BLaER1 treated with 17β-estradiol and CSF1 and Interleukin-3, amounts not matched to agents 10 nM and 100 nM (cell line): ENCODE measurements around the gene RBM23.

Source experiments
- H3K27ac ChIP-seq, 11 experiments: shearing (Covaris generic); formaldehyde crosslinking; 2 replicates each; pipeline ENCODE4 v1.8.1; 2022
- H3K27me3 ChIP-seq, 11 experiments: shearing (Covaris generic); formaldehyde crosslinking; 2 replicates each; pipeline ENCODE4 v1.8.1; 2022
- H3K36me3 ChIP-seq, 11 experiments: shearing (Covaris generic); formaldehyde crosslinking; 2 replicates each; pipeline ENCODE4 v1.8.1; 2022
- H3K4me1 ChIP-seq, 10 experiments: shearing (Covaris generic); formaldehyde crosslinking; 2 replicates each; pipeline ENCODE4 v1.8.1; 2022
- H3K4me2 ChIP-seq, 11 experiments: shearing (Covaris generic); formaldehyde crosslinking; 2 replicates each; pipeline ENCODE4 v1.8.1; 2022
- H3K4me3 ChIP-seq, 10 experiments: shearing (Covaris generic); formaldehyde crosslinking; 2 replicates each; pipeline ENCODE4 v1.8.1; 2022
- H3K9ac ChIP-seq, 11 experiments: shearing (Covaris generic); formaldehyde crosslinking; 2 replicates each; pipeline ENCODE4 v1.8.1; 2022
- H3K9me3 ChIP-seq, 11 experiments: shearing (Covaris generic); formaldehyde crosslinking; replicated peaks in 1 of 11; 2 replicates each; pipeline ENCODE4 v1.8.1; 2022
- H4K20me1 ChIP-seq, 11 experiments: shearing (Covaris generic); formaldehyde crosslinking; 2 replicates each; pipeline ENCODE4 v1.8.1; 2022
- Cebpa-rat ChIP-seq, 11 experiments: shearing (Covaris generic); IDR thresholded peaks; 2 replicates each; pipeline ENCODE4 v1.8.1; 2022

RBM23 gene

DNA sequence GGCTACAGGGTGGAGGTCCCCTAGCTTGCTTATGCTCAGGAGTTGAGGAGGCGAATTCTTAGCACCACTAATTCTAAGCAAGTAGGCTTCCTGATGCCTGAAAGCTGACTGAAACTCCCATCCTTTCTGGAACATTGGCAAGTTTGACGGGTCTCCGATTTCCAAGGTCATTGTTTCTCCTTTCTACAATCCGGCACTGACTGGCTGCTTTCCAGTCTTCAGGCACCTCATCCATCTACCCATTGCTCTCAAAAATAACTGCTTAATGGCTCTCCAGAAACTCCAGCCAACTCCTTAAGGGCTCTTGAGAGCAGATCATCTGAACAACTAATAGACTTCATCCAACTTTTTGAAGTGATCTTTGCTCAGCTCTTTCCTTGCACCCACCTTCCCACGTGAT, 22.6 kb downstream of the RBM23 start:
- no peak overlapping the region for H3K27ac ChIP-seq
- H3K4me1 ChIP-seq = peaks cover 0 to 12% (median 6%) of the 10 kb centered on the region in 10 experiments; a peak in 9 of 20 replicates
- H3K4me3 ChIP-seq = no peak overlapping the region
- no peak overlapping the region for H3K4me2 ChIP-seq
- H4K20me1 ChIP-seq = peaks cover 0 to 13% (median 4%) of the 10 kb centered on the region in 11 experiments; a peak in 6 of 22 replicates
- no peaks in the 10 kb centered on the region for H3K9me3 ChIP-seq
- H3K27me3 ChIP-seq = no peaks in the 10 kb centered on the region
- no peak overlapping the region for H3K9ac ChIP-seq
- no peak for TF ChIP-seq Cebpa-rat (IDR thresholded peaks at IDR 0.05)
- peaks cover 38 to 81% (median 57%) of the 10 kb centered on the region in 11 experiments for H3K36me3 ChIP-seq

DNA sequence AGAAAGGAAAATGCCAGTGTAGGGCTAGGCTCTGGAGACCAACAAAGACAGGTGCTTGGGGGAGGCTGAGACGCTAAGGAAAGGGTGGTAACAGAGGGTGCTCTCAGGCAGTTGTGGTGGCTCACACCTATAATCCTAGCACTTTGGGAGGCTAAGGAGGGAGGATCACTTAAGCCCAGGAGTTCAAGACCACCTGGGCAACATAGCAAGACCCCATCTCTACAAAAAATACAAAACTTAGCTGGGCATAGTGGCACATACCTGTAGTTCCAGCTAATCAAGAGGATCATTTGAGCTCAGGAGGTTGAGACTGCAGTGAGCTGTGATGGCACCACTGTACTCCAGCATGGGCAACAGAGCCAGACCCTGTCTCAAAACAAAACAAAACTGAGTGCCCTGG, 23.5 kb downstream of the RBM23 start:
- no peak overlapping the region for H3K4me3 ChIP-seq
- H3K36me3 ChIP-seq = peaks cover 28 to 72% (median 48%) of the 10 kb centered on the region in 11 experiments
- no peak overlapping the region for H3K4me2 ChIP-seq
- H3K4me1 ChIP-seq = peaks cover 0 to 12% (median 4%) of the 10 kb centered on the region in 10 experiments; a peak in 12 of 20 replicates
- peaks cover 0 to 6% (median 0%) of the 10 kb centered on the region in 11 experiments; a peak in 3 of 22 replicates for H4K20me1 ChIP-seq
- no peak overlapping the region for H3K27ac ChIP-seq
- H3K27me3 ChIP-seq = no peaks in the 10 kb centered on the region
- no peak for TF ChIP-seq Cebpa-rat (IDR thresholded peaks at IDR 0.05)
- no peaks in the 10 kb centered on the region for H3K9me3 ChIP-seq
- no peak overlapping the region for H3K9ac ChIP-seq

DNA sequence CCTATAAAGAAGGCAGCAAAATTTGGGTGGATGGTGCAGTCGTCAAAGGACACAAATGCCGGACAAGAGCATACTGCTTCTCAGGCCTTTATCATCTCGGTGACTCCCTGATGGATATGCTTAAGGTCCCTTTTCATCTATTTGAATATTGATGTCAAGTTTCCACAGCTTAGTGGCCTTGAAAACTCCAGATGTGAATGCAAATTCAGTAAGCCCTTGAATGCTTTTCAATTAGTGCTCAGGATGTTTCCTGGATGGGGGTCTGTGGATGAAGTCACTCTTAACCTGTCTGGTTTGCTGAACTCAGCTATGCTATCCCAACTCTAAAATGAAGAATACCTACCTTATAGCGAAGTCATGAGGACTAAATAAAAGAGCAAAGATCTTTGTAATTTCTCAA, 25.2 kb downstream of the RBM23 start:
- Histone ChIP-seq H3K4me1 (peaks cover 5 to 25% (median 14%) of the 10 kb centered on the region in 10 experiments), H3K36me3 (peaks cover 13 to 57% (median 33%) of the 10 kb centered on the region in 11 experiments), H3K4me2 (no peak overlapping the region), H3K9ac (no peak overlapping the region), H3K27me3 (no peaks in the 10 kb centered on the region), H3K4me3 (no peak overlapping the region), H3K9me3 (no peaks in the 10 kb centered on the region), H4K20me1 (0 out of 22 replicates have a peak, but pooled peaks cover 0 to 2% (median 0%) of the 10 kb centered on the region in 11 experiments), H3K27ac (no peak overlapping the region)
- TF ChIP-seq Cebpa-rat (IDR thresholded peaks at IDR 0.05) = no peak

DNA sequence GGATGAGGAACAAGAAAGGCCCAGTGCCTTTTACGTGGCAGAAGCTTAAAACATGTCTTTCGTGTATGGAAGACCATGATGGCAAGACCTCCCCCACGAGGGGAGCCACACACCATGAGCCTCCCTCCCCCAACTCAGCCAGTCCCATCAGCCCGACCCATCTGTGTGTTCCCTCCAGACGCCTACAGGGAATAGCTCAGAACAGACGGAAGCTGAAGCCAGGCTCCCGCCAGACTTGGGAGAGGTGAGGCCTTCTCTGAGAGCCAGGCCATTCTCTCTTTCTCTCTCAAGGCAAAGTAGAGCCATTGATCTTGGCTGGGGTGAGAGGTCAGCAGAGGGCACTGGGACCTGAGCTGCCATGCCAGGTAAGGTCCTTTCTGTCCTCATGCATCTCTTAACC, 26.5 kb downstream of the RBM23 start:
- H3K27me3 ChIP-seq = no peaks in the 10 kb centered on the region
- H3K27ac ChIP-seq = no peak overlapping the region
- H3K4me1 ChIP-seq = peaks cover 13 to 37% (median 27%) of the 10 kb centered on the region in 10 experiments

DNA sequence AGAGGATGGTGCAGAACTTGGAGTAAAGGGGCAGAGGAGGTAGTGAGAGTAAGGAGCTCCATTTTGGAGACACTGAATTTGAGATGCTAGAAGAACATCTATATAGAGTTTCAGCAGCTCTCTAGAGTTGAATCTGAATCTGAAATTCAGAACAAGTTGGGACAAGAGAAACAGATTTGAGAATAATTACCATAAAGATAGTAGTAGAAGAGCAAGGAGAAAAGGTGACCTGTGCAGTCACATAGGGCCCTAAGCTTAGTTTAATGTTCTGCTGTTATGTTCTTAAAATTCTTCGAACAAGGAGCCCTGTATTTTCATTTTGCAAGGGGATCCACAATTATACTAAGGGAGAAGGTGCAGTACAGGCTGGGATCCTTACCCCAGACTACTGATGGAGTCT, 28.5 kb downstream of the RBM23 start:
- Histone ChIP-seq H3K4me2 (peak overlapping the region in 5 of 11 experiments; percentile 15 to 91 (median 73); a peak in 6 of 22 replicates), H4K20me1 (peaks cover 0 to 7% (median 0%) of the 10 kb centered on the region in 11 experiments; a peak in 1 of 22 replicates)

More for the DNA sequence above, 26.5 kb downstream of the RBM23 start:
- H3K4me2 ChIP-seq = peak overlapping the region in 3 of 11 experiments; percentile 1 to 24 (median 20); a peak in 2 of 22 replicates
- 0 out of 22 replicates have a peak, but pooled peaks cover 0 to 2% (median 0%) of the 10 kb centered on the region in 11 experiments for H4K20me1 ChIP-seq
- H3K9ac ChIP-seq = no peak overlapping the region
- H3K36me3 ChIP-seq = peaks cover 2 to 45% (median 21%) of the 10 kb centered on the region in 11 experiments; a peak in 19 of 22 replicates
- H3K4me3 ChIP-seq = no peak overlapping the region
- no peak for TF ChIP-seq Cebpa-rat (IDR thresholded peaks at IDR 0.05)
- H3K9me3 ChIP-seq = no peaks in the 10 kb centered on the region

DNA sequence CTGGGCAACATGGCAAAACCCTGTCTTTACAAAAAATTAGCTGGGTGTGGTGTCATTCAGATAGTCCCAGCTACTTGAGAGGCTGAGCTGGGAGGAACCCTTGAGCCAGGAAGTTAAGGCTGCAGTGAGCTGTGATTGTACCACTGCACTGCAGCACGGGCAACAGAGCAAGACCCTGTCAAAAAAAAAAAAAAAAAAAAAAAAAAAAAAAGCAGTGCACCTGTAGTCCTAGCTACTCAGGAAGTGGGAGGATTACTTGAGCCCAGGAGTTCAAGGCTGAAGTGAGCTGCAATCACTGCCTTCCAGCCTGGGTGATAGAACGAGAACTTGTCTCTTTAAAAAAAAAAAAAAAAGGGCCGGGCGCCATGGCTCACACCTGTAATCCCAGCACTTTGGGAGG, 30.3 kb downstream of the RBM23 start:
- Histone ChIP-seq H3K4me3 (peak overlapping the region in 1 of 10 experiments; percentile 51; a peak in 1 of 20 replicates), H3K9ac (peak overlapping the region in 5 of 11 experiments; percentile 20 to 70 (median 66); a peak in 8 of 22 replicates), H3K36me3 (peaks cover 0 to 13% (median 3%) of the 10 kb centered on the region in 11 experiments; a peak in 8 of 22 replicates), H3K27me3 (peaks cover 0 to 14% (median 0%) of the 10 kb centered on the region in 11 experiments; a peak in 8 of 22 replicates), H3K27ac (peak overlapping the region in 4 of 11 experiments; percentile 52 to 73 (median 58); a peak in 7 of 22 replicates), H3K4me2 (peak overlapping the region; percentile 72 to 98 (median 91); a peak in 21 of 22 replicates), H3K4me1 (peaks cover 39 to 76% (median 64%) of the 10 kb centered on the region in 10 experiments), H4K20me1 (peaks cover 0 to 7% (median 0%) of the 10 kb centered on the region in 11 experiments; a peak in 1 of 22 replicates), H3K9me3 (no peaks in the 10 kb centered on the region)
- no peak for TF ChIP-seq Cebpa-rat (IDR thresholded peaks at IDR 0.05)

More for the DNA sequence above, 28.5 kb downstream of the RBM23 start:
- Histone ChIP-seq H3K4me1 (peaks cover 26 to 58% (median 47%) of the 10 kb centered on the region in 10 experiments), H3K4me3 (no peak overlapping the region), H3K27ac (no peak overlapping the region), H3K9ac (no peak overlapping the region), H3K9me3 (no peaks in the 10 kb centered on the region), H3K36me3 (peaks cover 0 to 25% (median 8%) of the 10 kb centered on the region in 11 experiments; a peak in 15 of 22 replicates), H3K27me3 (peaks cover 0 to 10% (median 0%) of the 10 kb centered on the region in 11 experiments; a peak in 6 of 22 replicates)
- no peak for TF ChIP-seq Cebpa-rat (IDR thresholded peaks at IDR 0.05)

DNA sequence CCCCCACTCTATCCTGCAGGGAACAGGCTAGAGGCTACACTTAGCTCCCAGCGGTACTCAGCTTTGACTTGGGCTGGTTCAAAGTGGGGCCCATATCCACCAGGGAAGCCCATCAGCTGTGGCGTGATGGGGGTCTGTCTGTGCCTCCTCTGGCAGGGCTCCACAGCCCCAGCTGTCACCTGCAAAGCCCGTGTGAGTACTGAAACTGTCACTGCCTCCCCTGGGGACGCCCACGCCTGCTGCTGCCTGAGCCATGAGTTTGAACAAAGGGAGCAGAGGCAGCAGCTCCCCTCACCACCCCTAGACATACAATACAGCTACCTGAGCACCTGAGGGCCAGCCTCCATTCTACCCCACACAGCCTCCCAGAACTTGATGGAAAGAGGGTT, 31.0 kb downstream of the RBM23 start:
- Histone ChIP-seq H3K4me1 (peaks cover 45 to 82% (median 71%) of the 10 kb centered on the region in 10 experiments), H3K9me3 (no peaks in the 10 kb centered on the region), H3K9ac (peak overlapping the region in 8 of 11 experiments; percentile 5 to 70 (median 44); a peak in 10 of 22 replicates), H4K20me1 (peaks cover 0 to 7% (median 0%) of the 10 kb centered on the region in 11 experiments; a peak in 1 of 22 replicates), H3K4me3 (peak overlapping the region in 6 of 10 experiments; percentile 5 to 59 (median 44); a peak in 7 of 20 replicates), H3K27ac (peak overlapping the region in 7 of 11 experiments; percentile 2 to 73 (median 54); a peak in 10 of 22 replicates), H3K36me3 (peaks cover 0 to 7% (median 0%) of the 10 kb centered on the region in 11 experiments; a peak in 4 of 22 replicates), H3K27me3 (peaks cover 0 to 14% (median 0%) of the 10 kb centered on the region in 11 experiments; a peak in 8 of 22 replicates), H3K4me2 (peak overlapping the region; percentile 72 to 98 (median 91))
- TF ChIP-seq Cebpa-rat (IDR thresholded peaks at IDR 0.05) = no peak

DNA sequence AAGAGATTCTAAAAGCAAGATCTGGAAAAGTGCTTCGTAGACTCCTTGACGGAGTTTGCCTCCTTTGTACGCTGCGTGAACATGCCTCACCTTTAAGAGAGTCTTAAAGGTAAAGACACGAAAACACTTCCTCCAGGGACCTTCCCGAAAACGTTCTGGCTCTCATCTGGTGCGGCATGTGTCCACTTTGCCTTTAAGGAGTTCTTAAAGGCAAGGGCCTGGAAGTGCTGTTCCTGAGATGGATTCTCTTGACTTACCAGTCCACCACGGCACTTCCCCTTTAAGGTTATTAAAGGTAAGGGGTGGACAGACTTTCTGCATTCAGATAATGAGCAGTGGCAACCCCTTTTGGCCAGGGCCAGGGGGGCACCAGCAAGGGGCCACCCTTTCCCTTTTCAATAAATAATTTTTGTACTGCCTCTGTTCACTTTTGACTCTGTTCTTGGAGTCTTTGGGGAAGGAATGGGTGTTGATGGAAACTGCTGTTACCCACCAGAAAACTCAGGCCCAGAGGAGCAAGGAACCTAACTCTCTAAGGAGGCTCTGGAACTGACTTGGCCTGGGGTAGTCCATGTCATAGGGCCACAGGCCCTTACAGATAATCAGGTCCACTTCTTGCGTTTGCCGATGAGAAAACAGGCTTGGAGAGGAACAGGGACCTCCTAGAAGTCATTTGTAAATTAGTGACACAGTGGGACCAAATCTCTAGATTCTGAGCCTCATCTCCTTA, 31.5 kb downstream of the RBM23 start:
- Histone ChIP-seq H3K27ac (peak overlapping the region in 10 of 11 experiments; percentile 31 to 73 (median 54); a peak in 19 of 22 replicates), H3K4me2 (peak overlapping the region; percentile 72 to 98 (median 91)), H3K4me3 (peak overlapping the region; percentile 37 to 70 (median 54))

More for the DNA sequence above, 31.5 kb downstream of the RBM23 start:
- Histone ChIP-seq H3K27me3 (peaks cover 0 to 14% (median 0%) of the 10 kb centered on the region in 11 experiments; a peak in 8 of 22 replicates), H3K4me1 (peaks cover 49 to 82% (median 76%) of the 10 kb centered on the region in 10 experiments), H3K9me3 (no peaks in the 10 kb centered on the region), H3K9ac (peak overlapping the region; percentile 51 to 72 (median 67)), H3K36me3 (peaks cover 0 to 3% (median 0%) of the 10 kb centered on the region in 11 experiments; a peak in 2 of 22 replicates), H4K20me1 (peaks cover 0 to 7% (median 0%) of the 10 kb centered on the region in 11 experiments; a peak in 1 of 22 replicates)
- TF ChIP-seq Cebpa-rat (IDR thresholded peaks at IDR 0.05) = no peak
